HG02840 (cell line): ENCODE results near the gene KIF3A.
A peak's percentile ranks its signal among the peaks of the same experiment; 100 is the strongest.

Experiments
- ATAC-seq: cut with Tn5 transposase; IDR thresholded peaks from one replicate; pipeline ENCODE4 v1.9.1; 2021; ENCODE audit warnings: mild to moderate bottlenecking, moderate library complexity, moderate number of reproducible peaks; ENCODE audit not compliant: unreplicated experiment, low FRiP score

KIF3A gene

GRCh38 chr5:132736853-132737833, at the start of gene KIF3A:
KIF3A (minus strand) TSS chr5:132737546; CDS start chr5:132737419, 127 bp downstream.
- peak; percentile 89 for ATAC-seq

- no peak for ATAC-seq
Observed at GRCh38 chr5:132787076-132787475, 49.7 kb upstream of the KIF3A start.

GRCh38 chr5:132785864-132786263, 48.5 kb upstream of the KIF3A start:
- no peak for ATAC-seq

- ATAC-seq: no peak
Observed at GRCh38 chr5:132785365-132785764, 48.0 kb upstream of the KIF3A start.

- ATAC-seq: no peak
Observed at GRCh38 chr5:132782101-132782500, 44.8 kb upstream of the KIF3A start.

GRCh38 chr5:132781029-132781428, 43.7 kb upstream of the KIF3A start:
- no peak for ATAC-seq

GRCh38 chr5:132780577-132780976, 43.2 kb upstream of the KIF3A start:
- no peak for ATAC-seq

GRCh38 chr5:132779961-132780360, 42.6 kb upstream of the KIF3A start:
- no peak for ATAC-seq

- ATAC-seq: no peak
Observed at GRCh38 chr5:132778856-132779255, 41.5 kb upstream of the KIF3A start.

- ATAC-seq: no peak
Observed at GRCh38 chr5:132778129-132778528, 40.8 kb upstream of the KIF3A start.

GRCh38 chr5:132777209-132778069, 40.1 kb upstream of the KIF3A start, which contains the start of gene SEPTIN8:
SEPTIN8 (minus strand) TSS chr5:132777239; CDS start chr5:132777137, 102 bp downstream.
- ATAC-seq: peak; percentile 54

- no peak for ATAC-seq
Observed at GRCh38 chr5:132776938-132777208, 39.5 kb upstream of the KIF3A start.

- ATAC-seq: peak; percentile 22
Observed at GRCh38 chr5:132776131-132776937, 39.0 kb upstream of the KIF3A start.

GRCh38 chr5:132775476-132775961, 38.2 kb upstream of the KIF3A start:
- no peak for ATAC-seq

- ATAC-seq: no peak
Observed at GRCh38 chr5:132774896-132775295, 37.5 kb upstream of the KIF3A start.

- no peak for ATAC-seq
Observed at GRCh38 chr5:132774406-132774805, 37.1 kb upstream of the KIF3A start.

- no peak for ATAC-seq
Observed at GRCh38 chr5:132773601-132774355, 36.4 kb upstream of the KIF3A start.

- no peak for ATAC-seq
Observed at GRCh38 chr5:132773114-132773513, 35.8 kb upstream of the KIF3A start.

- no peak for ATAC-seq
Observed at GRCh38 chr5:132772291-132773070, 35.1 kb upstream of the KIF3A start.
